K562 (cell line): ENCODE data around the gene LMLN. TPM values are rescaled to one million over a fixed set of nuclear protein-coding genes. Genes with fewer than 3 reads are reported as not detected.
A peak's percentile ranks its signal among the peaks of the same experiment; 100 is the strongest.

ENCODE experiments used
- CC2D1A ChIP-seq: fragments of 450-650 bp; IDR thresholded peaks from 2 replicates; pipeline ENCODE4 v1.6.1; 2017; ENCODE audit warnings: mild to moderate bottlenecking
- ETV6 ChIP-seq, 3 experiments: fragments of 150-350 bp in 1 of 3; sonication (generic) in 1 of 3; formaldehyde crosslinking in 1 of 3; IDR thresholded peaks; 2 replicates each; pipeline versions ENCODE4 v1.6.1 to v1.8.0; 2014 to 2022; ENCODE audit warnings: borderline replicate concordance in 2 of 3, low read depth in 2 of 3, antibody characterized with exemption in 1 of 3, low read length in 1 of 3, mild to moderate bottlenecking in 1 of 3, missing genetic modification reagents in 1 of 3
- FOSL1 ChIP-seq: fragments of 200-800 bp; sonication (Bioruptor generic); conservative IDR thresholded peaks from 2 replicates; pipeline ENCODE4 v1.6.1; 2016; ENCODE audit warnings: missing genetic modification characterization, missing compliant biosample characterization
- FOXP1 ChIP-seq: sonication (generic); formaldehyde crosslinking; IDR thresholded peaks from 2 replicates; pipeline ENCODE4 v1.8.0; 2022; ENCODE audit warnings: mild to moderate bottlenecking, missing genetic modification reagents
- NCOA2 ChIP-seq, 2 experiments: fragments of 450-650 bp; IDR thresholded peaks; 2 replicates each; pipeline ENCODE4 v1.6.1; 2018; ENCODE audit warnings: mild to moderate bottlenecking in 2 of 2, moderate library complexity in 1 of 2; ENCODE audit not compliant: partially characterized antibody in 2 of 2
- NRF1 ChIP-seq, 2 experiments: fragments of 450-650 bp; IDR thresholded peaks in 1 of 2; conservative IDR thresholded peaks in 1 of 2; 2 replicates each; pipeline ENCODE4 v1.6.1; 2014; ENCODE audit warnings: mild to moderate bottlenecking in 2 of 2
- POLR2AphosphoS5 ChIP-seq: IDR thresholded peaks from 2 replicates; pipeline ENCODE4 v1.6.1; 2011; ENCODE audit warnings: mild to moderate bottlenecking, low read depth, low read length, moderate library complexity; ENCODE audit not compliant: control insufficient read depth, insufficient read depth
- RBM22 ChIP-seq: fragments of 200-400 bp; formaldehyde crosslinking; IDR thresholded peaks from 2 replicates; pipeline ENCODE4 v1.6.1; 2018; ENCODE audit warnings: low read length, low read depth; ENCODE audit not compliant: poor library complexity, severe bottlenecking
- RUNX1 ChIP-seq: sonication (generic); IDR thresholded peaks from 2 replicates; pipeline ENCODE4 v1.6.1; 2016; ENCODE audit warnings: antibody characterized with exemption, low read depth
- TAF7 ChIP-seq: fragments of 450-650 bp; IDR thresholded peaks from 2 replicates; pipeline ENCODE4 v1.6.1; 2016; ENCODE audit warnings: missing genetic modification characterization, missing compliant biosample characterization
- ZBED1 ChIP-seq: IDR thresholded peaks from 2 replicates; pipeline ENCODE4 v1.6.1; 2014
- ZFP36 ChIP-seq: fragments of 150-350 bp; IDR thresholded peaks from 2 replicates; pipeline ENCODE4 v1.6.1; 2018; ENCODE audit warnings: low read length, low read depth; ENCODE audit not compliant: partially characterized antibody
- ZNF436 ChIP-seq: fragments of 250-450, 450-650 bp; sonication (Bioruptor Pico); formaldehyde crosslinking; IDR thresholded peaks from 2 replicates; pipeline ENCODE4 v1.7.0; 2020; ENCODE audit warnings: mild to moderate bottlenecking
- ZNF584 ChIP-seq: fragments of 200-800 bp; sonication (Bioruptor generic); IDR thresholded peaks from 2 replicates; pipeline ENCODE4 v1.6.1; 2016; ENCODE audit warnings: low read depth, mild to moderate bottlenecking, missing genetic modification characterization, missing compliant biosample characterization
- polyA plus RNA-seq, 8 experiments: library from polyadenylated mRNA; depleted of rRNA in 4 of 8; stranded (reverse) in 5 of 8; unstranded in 3 of 8; fragments of >200 nt; fragmentation: Nextera tagmentation in 2 of 8; fragmentation: Illumina TruSeq in 1 of 8; extraction: Ambion mirVana in 2 of 8; extraction: Trizol in 1 of 8; gene quantifications; 2 replicates each; pipeline versions ENCODE4 v1.2.1 to v1.2.3, GENCODE V29; 2011 to 2014; ENCODE audit warnings: inconsistent platforms in 1 of 8, missing spikeins in 1 of 8
- total RNA-seq, 7 experiments: library from RNA; depleted of rRNA in 6 of 7; stranded (reverse); fragments of >200 nt in 6 of 7; fragmentation: Illumina TruSeq in 2 of 7; extraction: Trizol in 2 of 7; gene quantifications; 2 replicates each; pipeline versions ENCODE4 v1.2.1 to v1.2.3, GENCODE V29; 2011 to 2021; ENCODE audit warnings: low replicate concordance in 1 of 7
- TF ChIP-seq, protein P1 (sequence below), 2 experiments: fragments of 450-650 bp in 1 of 2; sonication (generic) in 1 of 2; formaldehyde crosslinking in 1 of 2; IDR thresholded peaks; 2 replicates each; pipeline versions ENCODE4 v1.7.1 to v1.9.0; 2016 to 2022; ENCODE audit warnings: inconsistent platforms in 1 of 2, mild to moderate bottlenecking in 1 of 2, missing genetic modification reagents in 1 of 2
- TF ChIP-seq, protein P2 (sequence below): fragments of 250-450 bp; sonication (Bioruptor Pico); IDR thresholded peaks from 2 replicates; pipeline ENCODE4 v1.8.0; 2022; ENCODE audit warnings: moderate library complexity, mild to moderate bottlenecking, inconsistent platforms

LMLN gene
- total and polyA plus RNA-seq, 9 of the 15 experiments (the other 6 are each of a cell fraction or from before 2014, with no cell fraction given) = 2.2 to 15.9 (median 6.9) TPM

DNA sequence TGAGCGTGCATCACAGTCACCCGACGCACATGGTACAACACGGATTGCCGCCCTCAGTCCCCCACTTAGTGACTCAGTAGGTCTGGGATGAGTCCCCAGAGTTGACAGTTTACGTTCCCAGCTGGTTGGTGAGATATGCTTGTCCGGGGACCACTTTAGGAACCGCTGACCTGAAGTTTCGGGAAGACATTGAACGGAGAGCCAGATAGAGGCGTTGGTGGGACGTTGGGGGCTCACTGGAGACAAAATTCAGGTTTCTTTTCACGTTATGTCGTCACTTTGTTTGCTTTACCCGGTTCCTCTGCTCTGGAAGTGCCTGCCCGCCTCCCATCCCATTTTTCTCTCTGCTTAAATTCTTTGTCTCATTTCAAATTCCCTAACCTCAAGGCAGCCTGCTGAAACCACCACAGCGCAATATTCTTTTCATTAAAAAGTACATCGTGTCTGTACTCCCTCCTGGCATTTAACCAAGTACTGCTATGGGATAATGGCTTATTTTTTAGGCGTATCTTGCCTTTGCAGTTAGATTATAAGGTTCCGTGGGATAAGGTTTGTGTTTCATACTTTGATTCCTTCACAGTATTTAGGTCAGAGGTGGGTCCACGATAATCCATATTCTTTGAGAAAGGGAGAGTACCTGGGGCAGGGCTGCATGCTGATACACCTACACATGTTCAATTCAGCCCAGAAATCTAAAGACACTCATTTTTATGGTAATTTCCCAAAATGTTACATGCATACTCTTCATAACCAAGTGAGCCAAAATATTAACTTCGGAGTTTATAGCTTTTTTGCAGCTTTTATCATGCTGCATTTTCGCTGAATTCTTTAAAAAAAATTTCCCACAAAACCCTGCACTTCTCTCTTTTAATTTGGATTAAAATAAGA lies 921 bp downstream of the LMLN start (continued):
- TF ChIP-seq, protein P1, sequence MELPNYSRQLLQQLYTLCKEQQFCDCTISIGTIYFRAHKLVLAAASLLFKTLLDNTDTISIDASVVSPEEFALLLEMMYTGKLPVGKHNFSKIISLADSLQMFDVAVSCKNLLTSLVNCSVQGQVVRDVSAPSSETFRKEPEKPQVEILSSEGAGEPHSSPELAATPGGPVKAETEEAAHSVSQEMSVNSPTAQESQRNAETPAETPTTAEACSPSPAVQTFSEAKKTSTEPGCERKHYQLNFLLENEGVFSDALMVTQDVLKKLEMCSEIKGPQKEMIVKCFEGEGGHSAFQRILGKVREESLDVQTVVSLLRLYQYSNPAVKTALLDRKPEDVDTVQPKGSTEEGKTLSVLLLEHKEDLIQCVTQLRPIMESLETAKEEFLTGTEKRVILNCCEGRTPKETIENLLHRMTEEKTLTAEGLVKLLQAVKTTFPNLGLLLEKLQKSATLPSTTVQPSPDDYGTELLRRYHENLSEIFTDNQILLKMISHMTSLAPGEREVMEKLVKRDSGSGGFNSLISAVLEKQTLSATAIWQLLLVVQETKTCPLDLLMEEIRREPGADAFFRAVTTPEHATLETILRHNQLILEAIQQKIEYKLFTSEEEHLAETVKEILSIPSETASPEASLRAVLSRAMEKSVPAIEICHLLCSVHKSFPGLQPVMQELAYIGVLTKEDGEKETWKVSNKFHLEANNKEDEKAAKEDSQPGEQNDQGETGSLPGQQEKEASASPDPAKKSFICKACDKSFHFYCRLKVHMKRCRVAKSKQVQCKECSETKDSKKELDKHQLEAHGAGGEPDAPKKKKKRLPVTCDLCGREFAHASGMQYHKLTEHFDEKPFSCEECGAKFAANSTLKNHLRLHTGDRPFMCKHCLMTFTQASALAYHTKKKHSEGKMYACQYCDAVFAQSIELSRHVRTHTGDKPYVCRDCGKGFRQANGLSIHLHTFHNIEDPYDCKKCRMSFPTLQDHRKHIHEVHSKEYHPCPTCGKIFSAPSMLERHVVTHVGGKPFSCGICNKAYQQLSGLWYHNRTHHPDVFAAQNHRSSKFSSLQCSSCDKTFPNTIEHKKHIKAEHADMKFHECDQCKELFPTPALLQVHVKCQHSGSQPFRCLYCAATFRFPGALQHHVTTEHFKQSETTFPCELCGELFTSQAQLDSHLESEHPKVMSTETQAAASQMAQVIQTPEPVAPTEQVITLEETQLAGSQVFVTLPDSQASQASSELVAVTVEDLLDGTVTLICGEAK (IDR thresholded peaks at IDR 0.05) = no peak
- TF ChIP-seq, protein P1 (CRISPR knock-in tag; IDR thresholded peaks at IDR 0.05) = no peak
- TF ChIP-seq ZBED1 (no peak), RUNX1 (no peak), POLR2AphosphoS5 (peak; percentile 61; the same call in 1 of the 2 replicates), FOXP1 (no peak), ZNF436 (CRISPR knock-in tag) (no peak), CC2D1A (no peak), TAF7 (no peak), NCOA2 (IDR thresholded peaks at IDR 0.05; ENCODE audit: partially characterized antibody in 2 of 2) (no peak), FOSL1 (peak; percentile 5; the same call in 1 of the 2 replicates), ZNF584 (CRISPR knock-in tag) (no peak), RBM22 (no peak), NRF1 (conservative IDR thresholded peaks at IDR 0.05 in 1 of 2, IDR thresholded peaks at IDR 0.05 in 1 of 2) (no peak), ZFP36 (no peak), ETV6 (IDR thresholded peaks at IDR 0.05; ENCODE audit: borderline replicate concordance in 1 of 2, low read depth in 2 of 2, low read length in 1 of 2) (no peak), ETV6 (CRISPR knock-in tag; IDR thresholded peaks at IDR 0.05; ENCODE audit: borderline replicate concordance) (no peak)
- TF ChIP-seq, protein P2, sequence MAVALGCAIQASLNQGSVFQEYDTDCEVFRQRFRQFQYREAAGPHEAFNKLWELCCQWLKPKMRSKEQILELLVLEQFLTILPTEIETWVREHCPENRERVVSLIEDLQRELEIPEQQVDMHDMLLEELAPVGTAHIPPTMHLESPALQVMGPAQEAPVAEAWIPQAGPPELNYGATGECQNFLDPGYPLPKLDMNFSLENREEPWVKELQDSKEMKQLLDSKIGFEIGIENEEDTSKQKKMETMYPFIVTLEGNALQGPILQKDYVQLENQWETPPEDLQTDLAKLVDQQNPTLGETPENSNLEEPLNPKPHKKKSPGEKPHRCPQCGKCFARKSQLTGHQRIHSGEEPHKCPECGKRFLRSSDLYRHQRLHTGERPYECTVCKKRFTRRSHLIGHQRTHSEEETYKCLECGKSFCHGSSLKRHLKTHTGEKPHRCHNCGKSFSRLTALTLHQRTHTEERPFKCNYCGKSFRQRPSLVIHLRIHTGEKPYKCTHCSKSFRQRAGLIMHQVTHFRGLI (CRISPR knock-in tag) = no peak
